Fibroblast of skin of back (primary cell): Measurements from ENCODE around the gene ARHGAP22.

Source experiments
- DNase-seq: peaks from one replicate; pipeline ENCODE4 v3.0.0-alpha.2; 2013

Gene ARHGAP22

GRCh38 chr10:48459270-48460150 lies 145.4 kb downstream of the ARHGAP22 start:
- no peak for DNase-seq

GRCh38 chr10:48458662-48459048 lies 146.2 kb downstream of the ARHGAP22 start:
- no peak for DNase-seq

- DNase-seq: no peak
Observed at GRCh38 chr10:48457949-48458661, 146.8 kb downstream of the ARHGAP22 start.

DNA sequence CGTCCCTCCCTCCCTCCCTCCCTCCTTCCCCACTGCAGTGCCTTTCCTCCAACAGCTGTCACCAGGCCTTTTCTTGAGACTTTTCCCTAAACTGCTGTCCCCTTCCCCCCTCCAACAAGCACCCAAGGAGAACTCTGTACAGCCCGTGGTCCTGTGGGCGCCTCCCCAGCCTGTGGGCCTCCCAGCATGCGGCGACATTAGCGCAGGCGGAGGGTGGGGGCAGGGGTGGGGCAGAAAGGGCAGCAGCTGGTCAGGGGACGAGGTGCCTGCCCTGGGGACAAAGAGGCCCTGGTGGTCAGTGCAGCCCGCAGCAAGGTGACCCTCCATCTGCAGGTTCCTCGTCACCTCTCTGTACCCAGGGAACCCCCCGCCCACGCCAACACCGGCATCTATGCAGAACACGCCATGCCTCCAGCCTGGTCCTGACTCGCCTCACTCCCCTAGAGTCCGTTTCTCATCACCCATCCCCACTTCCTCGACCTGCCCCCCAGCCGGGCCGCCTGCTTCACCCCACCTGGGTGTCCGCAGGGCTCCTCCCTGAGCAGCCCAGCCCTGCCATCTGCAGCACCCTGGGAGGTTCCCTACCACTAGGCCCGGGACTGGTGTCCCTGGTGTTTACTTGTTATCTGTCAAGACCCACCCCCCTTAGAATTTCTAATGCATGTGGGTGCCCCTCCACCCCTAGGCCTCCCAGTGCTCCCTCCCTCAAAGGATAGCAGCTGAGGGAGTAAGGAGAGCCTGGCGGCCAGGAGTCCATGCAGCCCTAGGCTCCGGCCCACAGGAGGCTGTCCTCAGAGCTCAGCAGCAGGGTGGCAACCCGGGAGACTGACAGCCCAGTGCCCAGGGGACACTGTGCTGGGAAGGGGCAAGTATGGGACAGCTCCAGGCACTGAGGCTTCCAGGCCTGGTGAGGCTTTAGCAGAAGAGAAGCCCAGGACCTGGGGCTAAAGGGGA lies 147.8 kb downstream of the ARHGAP22 start:
- DNase-seq: no peak

DNA sequence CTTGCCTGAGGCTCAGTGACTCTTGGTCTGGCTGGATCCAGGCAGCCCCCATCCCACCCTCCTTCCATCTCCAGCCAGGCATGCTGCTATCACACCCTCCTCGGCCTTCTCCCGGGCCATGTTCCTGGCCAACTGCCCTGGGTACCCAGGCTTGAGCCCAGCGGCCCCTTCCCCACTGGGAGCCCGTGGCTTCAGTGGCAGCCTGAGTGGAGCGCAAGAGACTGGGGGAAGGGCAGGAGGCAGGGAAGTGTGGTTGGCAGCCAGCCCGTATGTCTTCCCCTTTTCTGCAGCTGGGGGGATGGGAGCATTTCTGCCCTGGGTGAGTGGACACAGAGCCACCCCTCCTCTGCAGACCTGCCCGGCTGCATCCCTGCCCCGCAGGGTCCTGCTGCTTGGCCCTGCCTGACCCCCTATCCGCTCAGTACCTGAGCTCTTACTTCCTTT lies 148.5 kb downstream of the ARHGAP22 start:
- peak; percentile 25 for DNase-seq

DNA sequence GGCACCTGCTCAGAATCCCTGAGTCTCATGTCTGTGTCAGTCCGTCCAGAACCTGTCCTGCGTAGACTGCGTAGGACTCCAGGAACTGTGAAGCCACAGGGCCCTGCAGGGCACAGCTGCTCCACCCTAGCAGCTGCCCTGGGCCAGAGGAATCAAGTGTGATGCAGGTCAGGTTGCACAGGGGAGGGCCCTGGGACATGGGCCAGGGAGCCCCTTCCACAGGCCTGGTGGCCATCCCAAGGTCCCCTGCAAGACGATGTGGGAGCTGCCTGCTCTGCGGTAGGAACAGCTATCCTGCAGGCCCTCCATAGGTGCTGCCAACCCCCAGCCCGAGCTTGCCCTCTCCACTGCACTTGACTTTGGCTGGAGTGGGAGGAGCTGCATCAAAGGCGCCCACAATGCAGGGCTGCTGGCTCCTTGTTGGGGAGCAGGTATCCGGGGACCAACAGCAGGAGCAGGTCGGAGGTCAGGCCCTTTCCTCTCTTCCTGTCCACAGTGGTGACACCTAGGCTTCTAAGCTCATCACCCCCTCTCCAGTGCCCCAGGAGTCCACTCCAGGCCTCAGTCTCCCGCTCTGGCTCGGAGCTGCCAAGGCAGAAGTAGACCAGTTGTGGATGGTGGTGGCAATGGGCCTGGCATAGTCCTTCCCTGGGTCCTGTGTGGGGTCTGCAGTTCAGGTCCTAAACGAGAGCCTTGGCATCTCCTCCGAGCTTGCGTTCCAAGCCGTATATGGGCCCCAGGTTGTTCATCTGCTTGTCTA lies 149.3 kb downstream of the ARHGAP22 start:
- DNase-seq: no peak

- DNase-seq: no peak
Observed at GRCh38 chr10:48455055-48455391, 149.8 kb downstream of the ARHGAP22 start.

GRCh38 chr10:48454302-48455054 lies 150.4 kb downstream of the ARHGAP22 start:
- no peak for DNase-seq

- no peak for DNase-seq
Observed at GRCh38 chr10:48453451-48454301, 151.2 kb downstream of the ARHGAP22 start.

DNA sequence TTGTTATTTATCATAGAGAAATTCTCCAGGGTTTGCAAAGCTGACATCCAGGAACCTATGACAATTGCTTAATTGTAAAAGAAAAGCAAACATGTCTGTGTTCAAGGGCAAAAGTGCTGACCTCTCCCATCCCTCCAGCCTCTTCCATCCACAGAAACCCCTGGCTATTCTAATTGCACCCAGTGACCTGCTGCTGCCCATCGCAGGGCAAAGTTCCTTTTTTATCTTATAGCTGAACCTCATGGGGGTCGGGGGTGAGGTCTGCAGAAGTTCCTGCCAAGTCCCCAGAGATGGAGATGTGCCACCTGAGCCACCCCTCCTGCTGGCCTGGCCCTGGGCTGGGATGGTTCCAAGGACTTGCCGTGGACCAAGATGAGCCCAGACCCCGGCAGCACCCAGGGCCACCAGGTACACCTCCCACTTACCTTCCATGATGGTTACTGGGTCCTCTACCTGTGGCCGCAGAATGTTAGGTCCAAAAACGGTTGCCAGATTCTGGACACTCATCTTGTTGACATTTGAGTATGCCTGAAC lies 151.9 kb downstream of the ARHGAP22 start:
- DNase-seq: no peak

DNA sequence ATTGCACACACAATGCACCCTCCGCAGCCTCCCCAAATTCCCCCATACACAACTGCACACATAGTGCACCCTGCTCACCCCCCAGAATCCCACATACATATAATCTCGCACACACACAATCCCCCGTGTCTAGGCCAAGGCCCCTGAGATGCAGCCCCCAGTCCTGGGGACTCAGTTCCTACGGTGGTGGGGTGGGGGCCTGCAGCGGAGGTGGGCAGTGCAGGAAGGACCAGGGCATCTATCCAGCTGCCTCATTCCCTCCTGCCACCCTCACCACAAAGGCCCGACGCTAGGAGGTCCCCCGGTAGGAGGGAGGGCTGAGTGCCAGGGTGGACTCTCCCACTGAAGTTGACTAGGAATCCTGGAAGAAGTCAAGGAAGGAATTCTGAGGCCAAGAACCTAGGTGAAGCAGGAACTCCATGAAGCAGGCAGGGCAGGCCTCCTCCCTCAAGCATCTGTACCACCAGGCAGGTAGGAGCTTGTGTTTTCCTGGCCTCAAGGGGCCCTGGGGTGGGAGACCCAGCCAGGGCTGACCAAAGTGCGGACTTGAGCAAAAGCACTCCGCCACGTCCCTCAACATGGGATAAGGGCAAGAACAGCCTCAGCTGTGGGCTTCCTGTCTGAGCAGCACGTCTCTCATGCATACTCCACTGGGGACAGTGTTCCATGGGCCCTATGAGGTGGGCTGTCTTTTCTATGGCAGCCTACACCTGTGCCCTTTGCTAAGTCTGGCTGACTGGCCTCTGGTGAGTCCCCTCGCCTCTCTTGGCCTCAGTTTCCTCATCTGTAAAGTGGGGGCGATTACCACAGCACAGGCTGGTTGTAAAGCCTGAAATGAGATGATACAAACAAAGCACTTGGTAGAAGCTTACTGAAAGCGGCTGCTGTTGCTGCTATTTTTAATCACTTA lies 152.6 kb downstream of the ARHGAP22 start:
- no peak for DNase-seq

DNA sequence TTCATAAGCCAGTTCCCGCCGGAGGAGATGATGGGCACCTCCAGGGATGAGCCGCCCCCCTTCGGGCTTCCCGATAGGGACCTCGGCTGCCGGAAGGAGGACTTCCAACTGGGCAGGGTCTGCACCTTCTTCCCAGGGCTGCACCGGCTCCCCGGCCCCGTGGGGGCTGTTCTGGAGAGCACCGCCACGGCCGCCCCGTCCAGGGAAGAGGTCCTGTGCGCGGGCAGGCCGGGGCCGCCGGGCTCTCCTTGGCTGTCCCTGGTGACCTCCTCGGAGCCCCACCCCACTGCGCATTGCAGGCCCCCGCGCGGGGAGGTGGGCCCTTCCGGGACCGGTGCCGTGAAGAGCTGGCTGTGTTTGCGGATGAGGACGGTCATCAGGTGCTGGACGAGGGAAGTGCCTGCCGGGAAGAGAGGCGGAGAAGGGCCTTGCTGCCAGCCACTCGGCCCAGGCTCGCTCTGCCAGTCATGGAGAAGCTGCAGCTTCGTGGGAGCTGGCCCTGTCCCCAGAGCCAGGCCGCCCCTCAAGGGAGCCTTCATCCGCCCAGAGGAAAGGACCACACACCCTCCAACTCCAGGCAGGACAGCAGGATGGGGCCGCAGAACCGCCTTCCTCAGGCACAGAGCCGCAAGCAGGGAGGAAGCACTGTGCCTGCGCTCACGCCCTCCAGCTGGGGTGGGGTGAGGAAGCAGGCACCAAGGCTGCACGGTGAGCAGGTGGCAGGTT lies 154.0 kb downstream of the ARHGAP22 start:
- no peak for DNase-seq

DNA sequence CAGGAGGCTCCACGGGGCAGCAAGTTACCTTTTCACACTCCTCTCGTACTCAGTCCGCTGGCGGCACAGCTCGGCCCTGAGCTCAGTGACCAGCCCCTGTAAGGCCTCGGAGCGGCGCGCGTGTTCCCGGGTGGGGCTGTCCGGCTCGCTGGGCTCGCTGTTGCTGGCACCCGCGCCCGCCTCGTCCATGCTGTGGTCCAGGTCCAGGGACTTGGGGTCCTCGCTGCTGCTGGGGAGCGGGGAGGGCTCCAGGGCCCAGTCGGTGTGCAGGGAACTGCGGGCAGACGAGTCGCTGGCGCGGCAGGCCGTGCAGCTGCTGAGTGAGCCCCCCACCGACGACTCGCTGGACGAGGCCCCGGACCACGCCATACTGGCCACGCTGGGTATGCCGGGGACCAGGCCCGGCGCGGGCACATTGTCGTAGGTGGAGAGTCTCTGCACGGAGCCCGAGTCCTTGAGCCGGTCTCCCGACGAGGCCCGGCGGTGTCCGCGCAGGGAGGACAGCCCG lies 154.6 kb downstream of the ARHGAP22 start:
- no peak for DNase-seq

- DNase-seq: no peak
Observed at GRCh38 chr10:48449501-48450232, 155.2 kb downstream of the ARHGAP22 start.

DNA sequence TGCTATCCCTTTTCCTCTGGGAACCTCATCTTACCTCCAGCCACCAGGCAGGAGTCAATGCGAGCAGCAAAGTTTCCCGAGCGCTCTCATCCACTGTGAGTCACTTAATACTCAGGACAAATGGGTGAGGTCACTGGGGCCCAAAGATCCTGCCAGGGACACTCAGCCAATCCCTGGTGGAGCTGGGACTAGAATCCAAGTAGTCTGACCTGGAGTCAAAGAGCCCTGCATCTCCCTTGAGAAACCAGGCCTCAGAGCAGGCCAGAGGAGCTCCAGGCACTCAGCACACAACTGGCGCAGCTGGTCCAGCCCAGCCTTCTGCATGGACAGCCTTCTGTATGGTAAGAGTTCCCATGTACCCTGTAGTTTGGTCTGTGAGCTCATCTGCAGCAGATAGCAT lies 156.1 kb downstream of the ARHGAP22 start:
- peak; percentile 69 for DNase-seq

DNA sequence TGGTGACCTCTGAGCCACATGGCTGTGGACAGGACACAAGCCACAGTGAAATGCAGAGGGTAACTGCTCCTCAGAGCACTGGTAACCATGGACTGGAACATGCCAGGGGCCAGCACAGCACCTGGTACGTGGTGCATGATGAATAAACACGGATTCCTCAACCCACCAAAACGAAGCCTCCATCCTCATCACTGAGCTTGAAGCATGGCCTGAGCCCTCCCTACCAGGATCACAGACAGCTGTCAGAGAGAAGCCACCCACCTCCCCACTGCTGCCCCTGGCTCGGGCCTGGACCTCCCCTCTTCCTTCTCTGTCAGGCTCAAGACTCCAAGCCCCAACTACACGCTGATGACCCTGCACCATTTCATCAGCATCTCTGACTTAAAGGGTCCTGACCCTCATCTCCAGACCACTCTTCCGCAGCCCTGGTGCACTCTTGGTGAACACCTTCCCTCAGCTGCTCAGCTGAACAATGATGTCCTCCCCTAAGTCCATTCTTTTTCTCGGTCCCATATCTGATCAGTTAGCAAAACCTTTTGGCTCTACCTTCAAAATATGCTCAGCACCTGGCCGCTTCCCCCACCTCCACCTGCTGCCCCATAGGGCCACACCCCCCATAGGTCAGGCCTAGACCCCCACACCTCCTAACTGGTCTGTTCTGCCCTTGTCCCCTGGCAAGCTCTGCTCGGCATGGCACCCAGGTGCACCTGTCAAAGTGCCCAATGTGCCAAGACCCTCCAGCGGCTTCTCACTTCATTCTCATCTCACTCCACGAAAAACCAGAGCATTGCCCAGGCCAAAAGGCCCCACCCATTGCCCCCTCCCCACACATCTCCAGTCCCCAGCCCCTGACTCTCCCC lies 157.3 kb downstream of the ARHGAP22 start:
- DNase-seq: no peak
